HG03103 (cell line): Measurements from ENCODE around the gene HS6ST1.

Experiments used
- ATAC-seq: cut with Tn5 transposase; IDR thresholded peaks from one replicate; pipeline ENCODE4 v1.9.1; 2021; ENCODE audit warnings: low read depth; ENCODE audit not compliant: unreplicated experiment

HS6ST1 gene

GRCh38 chr2:128284037-128284441 is 34.6 kb downstream of the HS6ST1 start:
- no peak for ATAC-seq

- ATAC-seq, result no peak
Measured at GRCh38 chr2:128282976-128283810, 35.5 kb downstream of the HS6ST1 start.

GRCh38 chr2:128282246-128282975 is 36.3 kb downstream of the HS6ST1 start:
- no peak for ATAC-seq

- ATAC-seq, result no peak
Measured at GRCh38 chr2:128281852-128282245, 36.8 kb downstream of the HS6ST1 start.

GRCh38 chr2:128280901-128281321 is 37.8 kb downstream of the HS6ST1 start:
- ATAC-seq, result no peak

GRCh38 chr2:128280158-128280871 is 38.4 kb downstream of the HS6ST1 start:
- ATAC-seq, result no peak

- ATAC-seq, result no peak
Measured at GRCh38 chr2:128279786-128280157, 38.9 kb downstream of the HS6ST1 start.

GRCh38 chr2:128279009-128279408 is 39.7 kb downstream of the HS6ST1 start:
- no peak for ATAC-seq

- no peak for ATAC-seq
Measured at GRCh38 chr2:128277961-128278681, 40.5 kb downstream of the HS6ST1 start.

- ATAC-seq, result no peak
Measured at GRCh38 chr2:128276878-128277675, 41.6 kb downstream of the HS6ST1 start.

- no peak for ATAC-seq
Measured at GRCh38 chr2:128275498-128276045, 43.1 kb downstream of the HS6ST1 start.

GRCh38 chr2:128274218-128274617 is 44.5 kb downstream of the HS6ST1 start:
- no peak for ATAC-seq

GRCh38 chr2:128273469-128274081 is 45.1 kb downstream of the HS6ST1 start:
- no peak for ATAC-seq

- ATAC-seq, result no peak
Measured at GRCh38 chr2:128272601-128273468, 45.8 kb downstream of the HS6ST1 start.

- ATAC-seq, result no peak
Measured at GRCh38 chr2:128271911-128272600, 46.6 kb downstream of the HS6ST1 start.

- ATAC-seq, result no peak
Measured at GRCh38 chr2:128271597-128271910, 47.1 kb downstream of the HS6ST1 start.

- ATAC-seq, result no peak
Measured at GRCh38 chr2:128270672-128271596, 47.7 kb downstream of the HS6ST1 start.
